Stimulated activated CD8-positive, alpha-beta memory T cell treated with anti-CD3 and anti-CD28 coated beads, Interleukin-12 subunit alpha, Interleukin-12 subunit beta, amount 100 ng/mL, for 24 hours (primary cell): ENCODE data around the gene MTCL1.

Experiments
- DNase-seq: peaks from one replicate; pipeline ENCODE4 v3.0.0-alpha.2; 2020; ENCODE audit errors: extremely low read depth

MTCL1 gene

DNA sequence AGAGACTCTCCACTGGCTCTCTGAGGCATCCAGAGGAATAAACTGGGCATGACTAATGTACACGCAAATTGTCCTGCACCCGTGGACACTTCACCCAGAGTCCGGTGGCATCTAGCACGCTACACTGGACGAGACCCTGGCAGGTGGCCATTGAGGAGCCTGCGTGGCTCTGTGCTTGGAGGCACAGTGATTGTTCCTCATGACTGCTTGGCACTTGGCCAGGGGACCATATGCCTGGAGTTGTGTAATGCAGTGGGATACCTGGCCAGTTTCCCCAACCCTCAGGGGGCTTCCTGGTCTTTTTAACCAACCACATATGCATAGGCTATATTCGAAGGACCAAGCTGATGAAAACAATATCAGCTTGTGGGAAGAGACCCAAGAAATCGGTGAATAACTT, 66.6 kb downstream of the MTCL1 start:
- DNase-seq: no peak

DNA sequence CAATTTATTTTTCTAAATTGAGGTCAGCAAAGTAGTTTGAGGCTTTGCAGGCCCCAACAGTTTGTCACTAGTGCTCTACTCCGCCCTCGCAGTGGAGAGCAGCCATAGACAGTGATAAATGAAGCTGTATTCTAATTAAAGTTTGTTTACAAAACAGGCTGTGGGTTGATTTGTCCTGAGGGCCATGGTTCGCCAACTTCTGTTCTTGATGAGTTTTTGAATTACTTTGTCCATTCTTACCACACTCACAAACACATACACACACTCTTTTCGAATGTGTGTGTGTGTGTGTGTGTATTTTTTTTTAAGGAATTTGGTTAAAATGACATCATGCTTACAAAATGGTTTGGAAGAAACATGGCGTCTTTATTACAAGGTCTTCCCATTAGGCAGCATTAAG, 68.6 kb downstream of the MTCL1 start:
- DNase-seq: no peak

DNA sequence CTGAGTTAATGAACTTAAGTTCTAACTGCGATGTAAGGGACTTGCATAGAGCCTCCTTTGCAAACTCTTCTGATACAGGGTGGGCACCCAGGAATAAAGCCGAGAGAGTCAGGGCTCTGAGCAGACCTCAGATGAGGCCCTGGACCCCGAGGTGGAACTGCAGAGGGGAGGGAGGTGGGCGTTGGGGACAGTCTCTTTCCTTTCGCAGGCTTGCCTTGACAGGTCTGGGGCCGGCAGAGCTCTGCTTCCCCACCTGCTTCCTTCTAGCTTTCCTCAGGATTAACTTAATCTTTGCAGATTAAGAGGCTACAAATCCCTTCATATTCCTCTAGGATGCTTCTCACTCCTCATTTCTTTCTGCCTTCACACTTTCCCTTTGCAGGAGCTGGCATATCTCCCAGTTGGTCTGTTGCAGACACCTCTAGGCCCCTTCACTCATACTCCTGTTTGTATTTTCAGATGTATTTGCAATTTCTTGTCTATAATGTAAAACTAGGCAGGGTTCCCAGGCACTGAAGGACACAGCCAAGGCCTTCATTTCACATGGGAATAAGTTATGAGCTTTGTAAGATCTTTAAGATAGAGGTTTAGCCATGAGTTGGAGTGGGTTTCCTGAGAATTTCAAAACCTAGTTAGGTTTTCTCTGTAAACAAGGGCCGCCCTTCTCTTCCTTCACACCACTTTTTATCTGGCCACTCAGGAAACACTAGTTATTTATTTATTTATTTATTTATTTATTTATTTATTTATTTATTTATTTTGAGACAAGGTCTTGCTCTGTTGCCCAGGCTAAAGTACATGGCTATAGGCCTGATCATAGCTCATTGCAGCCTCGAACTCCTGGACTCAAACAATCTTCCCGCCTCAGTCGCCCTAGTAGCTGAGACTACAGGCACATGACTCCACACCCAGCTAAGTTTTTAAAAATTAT, 70.9 kb downstream of the MTCL1 start:
- no peak for DNase-seq

DNA sequence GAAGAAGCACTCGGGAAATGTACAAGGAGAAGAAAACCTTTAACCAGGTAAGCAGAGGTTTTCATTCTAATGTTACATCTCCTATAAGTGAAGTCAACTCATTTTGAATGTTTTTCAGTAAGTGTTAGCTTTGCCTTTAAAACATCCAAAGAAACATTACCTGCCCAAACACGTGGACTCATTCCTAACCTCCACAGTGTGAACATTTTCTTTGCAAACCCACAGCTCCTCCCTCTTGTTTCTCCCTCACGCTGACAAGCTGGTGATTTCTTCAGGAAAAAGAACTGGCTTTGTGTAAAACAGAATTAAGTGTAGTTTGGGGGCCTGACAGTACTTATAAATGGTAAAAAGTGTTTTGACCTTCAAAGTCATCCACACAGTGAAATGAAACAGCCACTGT, 72.5 kb downstream of the MTCL1 start:
- DNase-seq: no peak

DNA sequence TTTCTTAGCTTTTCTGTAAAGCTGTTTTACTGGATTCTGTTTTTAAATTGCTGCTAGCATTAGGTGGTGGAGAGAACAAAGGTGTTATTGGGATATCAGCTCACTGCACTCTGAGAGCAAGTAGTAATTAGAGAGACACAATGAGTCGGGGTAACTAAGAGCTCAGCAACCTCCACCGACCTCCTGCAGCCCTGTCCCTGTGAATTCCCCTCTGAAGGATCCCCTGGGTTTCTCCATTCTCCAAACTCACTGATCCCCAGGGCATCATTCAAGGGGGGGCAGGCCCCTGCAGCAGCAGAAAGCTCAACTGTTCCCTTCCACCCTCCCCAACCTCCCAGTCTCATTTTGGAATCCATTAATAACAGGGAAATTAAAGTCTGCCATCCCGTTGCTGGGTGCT, 73.0 kb downstream of the MTCL1 start:
- no peak for DNase-seq

DNA sequence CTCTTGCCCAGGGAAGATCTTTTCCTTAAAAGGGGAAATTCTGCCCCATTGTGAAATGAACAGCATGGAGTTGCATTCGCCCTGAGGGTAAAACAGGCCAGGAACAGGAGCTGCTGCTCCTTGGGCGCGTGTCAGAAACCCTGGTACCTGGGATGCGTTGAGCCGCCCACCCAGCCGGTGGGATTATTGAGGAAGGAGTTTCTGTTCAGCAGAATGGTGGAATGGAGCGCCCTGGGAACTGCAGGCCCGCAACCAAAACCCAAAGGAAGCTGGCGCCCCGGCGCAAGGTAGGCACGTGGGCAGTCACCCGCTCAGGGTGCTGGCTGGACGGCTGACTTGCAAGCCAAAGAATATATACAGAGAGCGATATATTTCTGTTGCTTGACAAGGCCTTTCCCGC, 73.5 kb downstream of the MTCL1 start:
- DNase-seq: no peak

DNA sequence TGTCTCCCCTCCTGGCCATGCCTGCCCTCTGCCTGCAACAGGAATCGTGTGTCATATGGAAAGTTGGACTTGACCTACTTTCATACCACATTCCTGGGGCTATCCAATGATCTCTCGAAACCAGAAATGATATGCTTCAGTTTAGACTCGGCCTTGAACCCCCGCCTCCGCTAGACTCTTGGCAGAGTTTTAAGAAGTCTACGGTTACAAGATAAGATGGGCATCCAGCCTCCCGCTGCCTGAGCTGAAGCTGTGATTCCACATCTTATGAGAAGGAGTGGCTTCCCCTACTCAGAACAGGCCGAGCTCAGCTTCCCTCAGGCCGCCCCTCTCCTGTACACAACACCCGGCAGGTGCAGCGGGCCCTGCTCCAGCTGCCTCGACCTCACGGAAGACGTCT, 73.9 kb downstream of the MTCL1 start:
- DNase-seq: no peak

DNA sequence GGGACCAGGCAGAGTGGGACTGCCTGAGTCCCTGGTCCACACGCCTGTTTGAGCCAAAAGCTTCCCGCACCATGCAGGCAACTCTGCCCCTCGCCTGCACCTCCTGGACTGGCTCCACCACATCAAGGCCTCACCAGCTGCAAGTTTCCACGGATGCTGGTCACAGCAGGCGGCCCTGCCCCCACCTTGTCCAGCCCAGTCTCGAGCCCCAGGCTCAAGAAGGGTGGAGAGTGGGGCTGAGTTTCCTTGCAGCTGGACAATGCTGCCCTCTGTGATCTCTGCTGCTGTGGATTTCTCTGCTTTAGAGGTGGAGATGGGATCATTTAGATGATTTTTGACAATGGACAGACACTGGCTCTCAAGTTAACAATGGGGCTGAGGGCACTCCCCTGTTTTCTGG, 74.9 kb downstream of the MTCL1 start:
- no peak for DNase-seq

DNA sequence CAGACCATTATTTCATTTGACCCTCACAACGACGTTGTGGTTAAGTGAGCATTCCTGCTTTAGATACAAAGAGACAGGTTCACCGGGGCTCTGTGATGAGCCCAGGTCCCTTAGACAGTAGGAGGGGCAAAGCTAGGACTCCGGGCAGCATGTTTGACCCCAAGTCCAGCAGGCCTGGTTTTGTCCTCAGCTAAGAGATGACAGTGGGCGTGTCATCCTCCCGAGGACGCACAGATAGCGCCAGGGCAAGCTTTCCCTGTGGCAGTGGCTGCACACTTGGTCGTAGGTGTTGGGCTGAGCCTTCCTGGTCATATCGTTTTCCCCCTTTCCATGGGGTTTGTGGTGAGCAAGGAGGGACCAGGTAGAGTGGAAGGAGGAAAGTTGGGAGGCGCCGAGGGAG, 76.3 kb downstream of the MTCL1 start:
- DNase-seq: no peak

DNA sequence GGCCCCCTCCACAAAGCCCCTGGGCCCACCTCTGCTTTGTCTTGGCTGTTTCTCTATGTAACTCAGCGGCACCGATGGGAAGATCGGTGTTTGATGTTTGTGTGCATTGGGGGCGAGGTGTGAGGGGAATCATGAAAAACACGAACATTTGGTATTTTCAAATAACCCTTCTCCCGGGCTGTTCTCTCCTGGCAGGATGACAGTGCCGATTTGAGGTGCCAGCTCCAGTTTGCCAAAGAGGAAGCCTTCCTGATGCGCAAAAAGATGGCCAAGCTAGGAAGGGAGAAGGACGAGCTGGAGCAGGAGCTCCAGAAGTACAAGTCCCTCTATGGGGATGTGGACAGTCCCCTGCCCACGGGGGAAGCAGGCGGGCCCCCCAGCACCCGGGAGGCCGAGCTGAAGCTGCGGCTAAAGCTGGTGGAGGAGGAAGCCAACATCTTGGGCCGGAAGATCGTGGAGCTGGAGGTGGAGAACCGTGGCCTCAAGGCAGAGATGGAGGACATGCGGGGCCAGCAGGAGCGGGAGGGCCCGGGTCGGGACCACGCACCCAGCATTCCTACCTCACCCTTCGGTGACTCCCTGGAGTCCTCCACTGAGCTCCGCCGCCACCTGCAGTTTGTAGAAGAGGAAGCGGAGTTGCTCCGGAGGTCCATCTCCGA, 78.1 kb downstream of the MTCL1 start:
- no peak for DNase-seq

DNA sequence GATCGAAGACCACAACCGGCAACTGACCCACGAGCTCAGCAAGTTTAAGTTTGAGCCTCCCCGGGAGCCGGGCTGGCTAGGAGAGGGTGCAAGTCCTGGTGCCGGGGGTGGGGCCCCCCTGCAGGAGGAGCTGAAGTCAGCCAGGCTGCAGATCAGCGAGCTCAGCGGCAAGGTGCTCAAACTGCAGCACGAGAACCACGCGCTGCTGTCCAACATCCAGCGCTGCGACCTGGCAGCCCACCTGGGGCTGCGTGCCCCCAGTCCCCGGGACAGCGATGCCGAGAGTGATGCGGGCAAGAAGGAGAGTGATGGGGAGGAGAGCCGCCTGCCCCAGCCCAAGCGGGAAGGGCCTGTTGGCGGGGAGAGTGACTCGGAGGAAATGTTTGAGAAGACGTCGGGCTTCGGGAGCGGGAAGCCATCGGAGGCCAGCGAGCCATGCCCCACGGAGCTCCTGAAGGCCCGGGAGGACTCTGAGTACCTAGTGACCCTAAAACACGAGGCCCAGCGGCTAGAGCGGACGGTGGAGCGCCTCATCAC, 78.7 kb downstream of the MTCL1 start:
- no peak for DNase-seq

DNA sequence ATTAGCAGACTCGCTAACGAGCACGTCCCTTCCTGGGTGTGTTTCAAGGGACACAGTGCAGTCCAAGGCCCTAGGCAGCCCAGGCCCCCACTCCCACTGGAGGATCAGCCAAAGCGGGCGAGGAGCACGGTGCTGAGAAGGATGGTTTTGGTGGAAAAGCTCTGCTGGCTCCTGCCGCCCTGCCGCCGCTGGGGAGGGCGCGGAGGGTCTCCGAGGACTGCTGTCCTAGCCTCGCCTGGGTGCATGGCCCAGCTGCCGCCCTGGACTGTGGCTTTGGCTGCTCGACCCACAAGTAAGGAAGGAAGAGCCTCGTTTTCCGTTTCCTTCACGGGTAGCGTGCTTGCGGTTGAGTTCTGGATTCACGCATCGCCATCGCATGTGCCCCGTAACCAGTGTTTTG, 79.9 kb downstream of the MTCL1 start:
- no peak for DNase-seq

DNA sequence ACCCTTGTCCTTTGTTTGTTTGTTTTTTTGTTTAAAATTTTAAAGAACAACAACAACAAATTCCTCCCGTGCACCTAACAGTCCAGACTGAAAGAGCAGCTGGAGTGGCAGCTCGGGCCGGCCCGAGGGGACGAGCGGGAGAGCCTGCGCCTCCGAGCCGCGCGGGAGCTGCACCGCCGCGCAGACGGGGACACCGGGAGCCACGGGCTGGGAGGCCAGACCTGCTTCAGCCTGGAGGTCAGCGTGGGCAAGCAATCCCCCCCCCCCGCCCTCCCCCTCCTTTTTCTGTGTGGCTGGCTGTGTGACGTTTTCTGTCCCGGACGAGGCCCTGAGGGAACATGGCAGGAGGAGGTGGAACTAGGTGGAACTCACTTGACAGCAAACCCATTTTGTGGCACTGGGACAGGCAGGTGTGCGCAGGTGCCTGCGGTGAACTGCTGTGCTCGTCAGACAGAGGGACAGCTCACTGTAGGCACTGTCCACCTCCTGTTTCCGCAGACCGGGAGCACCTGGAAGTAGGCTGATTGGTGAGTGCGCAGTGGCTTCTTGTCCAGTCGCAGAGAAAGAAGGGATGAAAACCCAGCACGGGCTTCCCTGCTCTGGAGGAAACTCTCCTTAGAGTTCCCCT, 80.6 kb downstream of the MTCL1 start:
- no peak for DNase-seq

DNA sequence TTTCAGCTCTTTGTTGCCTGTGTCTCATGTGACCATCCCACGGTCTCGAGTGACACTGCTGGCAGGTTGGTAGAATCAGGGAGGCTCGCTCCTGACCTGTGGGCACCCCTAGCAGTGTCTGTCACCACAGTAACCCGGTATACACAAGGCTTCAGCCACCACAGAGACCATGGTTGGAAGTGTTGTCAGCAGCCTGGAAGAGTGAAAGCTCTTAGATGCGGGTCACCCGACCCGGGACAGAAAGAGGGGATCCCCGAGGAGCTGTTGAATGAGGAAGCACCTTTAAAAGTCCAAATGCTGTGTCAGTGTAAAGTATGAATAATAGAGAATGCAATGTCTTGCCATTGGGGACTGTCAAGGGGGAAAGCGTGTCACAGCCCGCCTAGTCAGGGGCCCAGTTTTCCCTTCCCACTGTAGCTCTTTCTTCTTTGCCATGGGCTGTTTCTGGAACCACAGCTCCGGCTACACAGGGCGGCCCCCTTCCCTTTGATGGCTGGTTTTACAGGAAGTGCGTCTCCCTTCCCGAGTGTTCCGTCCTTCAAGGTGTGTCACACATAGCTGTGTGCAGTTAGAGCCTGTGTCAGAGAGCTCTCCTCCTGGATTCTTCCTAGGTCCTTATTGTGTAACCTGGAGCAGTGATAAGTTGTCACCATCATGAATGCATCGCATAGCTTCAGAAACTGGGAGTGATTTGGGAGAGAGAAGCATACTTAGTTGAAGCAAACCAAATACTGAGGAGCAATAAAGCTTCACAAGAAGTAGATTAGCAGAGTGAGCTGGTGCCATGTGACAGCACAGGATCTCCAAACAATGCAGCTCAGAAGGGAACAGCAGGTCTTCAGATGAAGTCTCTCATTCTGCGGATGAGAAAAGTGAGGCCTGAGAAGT, 81.4 kb downstream of the MTCL1 start:
- no peak for DNase-seq

DNA sequence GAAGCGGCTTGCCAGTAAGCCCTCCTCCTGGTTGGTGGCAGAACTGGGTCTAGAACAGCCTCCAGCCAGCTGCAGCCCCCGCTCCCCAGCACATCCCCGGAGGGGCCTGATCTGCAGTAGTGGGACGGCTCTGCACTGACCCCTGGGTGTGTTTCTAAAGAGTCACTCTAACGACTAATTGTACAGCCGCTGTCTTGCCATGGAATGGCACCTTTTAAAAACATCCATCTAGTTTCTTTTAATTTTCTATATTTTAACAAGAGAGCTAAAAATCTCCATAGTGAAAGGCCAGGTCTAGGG, 82.0 kb downstream of the MTCL1 start:
- DNase-seq: no peak

DNA sequence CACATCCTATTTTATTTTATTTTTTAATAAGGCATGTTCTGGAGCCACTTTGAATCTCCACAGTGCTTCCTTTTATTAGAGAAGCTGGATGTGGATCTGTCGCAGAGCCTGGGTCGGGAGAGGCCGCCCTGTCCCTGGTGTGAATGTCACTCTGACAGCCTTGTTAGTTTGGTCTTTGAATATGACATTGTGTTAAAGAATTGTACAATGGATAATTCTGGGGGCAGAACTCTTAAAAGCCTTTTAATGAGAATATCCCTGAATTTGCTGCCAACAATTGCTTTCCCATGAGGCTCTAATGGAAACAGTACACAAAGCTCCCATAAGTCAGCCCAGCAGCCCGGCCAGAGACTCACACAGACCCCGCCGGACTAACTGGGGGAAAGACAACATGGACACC, 82.4 kb downstream of the MTCL1 start:
- DNase-seq: no peak

DNA sequence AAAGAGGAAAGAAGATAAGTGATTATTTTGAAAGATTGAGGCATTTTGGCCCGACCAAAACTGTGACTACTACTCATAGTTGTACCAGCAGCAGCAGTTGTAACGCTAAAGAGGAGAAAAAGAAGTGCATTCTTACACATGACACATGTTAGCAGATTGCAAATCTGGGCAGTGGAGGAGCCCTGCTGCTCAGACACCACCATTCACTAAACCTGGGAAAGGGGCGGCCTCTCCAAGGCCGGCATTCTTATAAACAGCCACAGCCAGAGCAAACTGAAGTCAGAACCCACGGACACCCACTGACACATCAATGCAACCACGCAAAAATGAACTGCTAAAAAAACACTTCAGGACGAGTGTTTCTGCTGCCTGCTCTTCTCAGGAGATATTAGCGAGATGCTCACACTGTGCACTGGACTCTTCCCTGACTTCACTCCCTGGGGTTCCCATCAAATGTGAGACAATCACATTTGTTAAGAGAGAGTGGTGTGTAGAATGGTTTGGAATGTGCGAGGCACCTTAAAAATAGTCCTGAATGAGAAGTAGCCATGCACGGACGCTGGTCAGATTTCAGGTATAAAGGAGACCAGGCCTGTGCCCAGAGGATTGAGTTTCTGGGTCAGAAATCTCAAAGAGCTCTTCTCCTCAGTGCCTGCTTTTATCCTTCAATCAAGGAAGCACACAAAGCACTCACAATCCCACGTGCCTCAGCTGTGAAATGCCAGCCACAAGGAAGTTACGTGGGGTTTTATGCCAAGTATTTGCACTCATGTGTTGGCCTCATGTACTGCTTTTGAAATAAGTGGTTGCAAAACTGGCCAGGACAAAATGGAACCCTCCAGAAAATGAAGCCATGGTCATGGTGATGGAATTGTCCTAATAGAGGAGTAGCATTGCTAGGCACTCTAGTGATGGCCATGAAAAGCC, 83.4 kb downstream of the MTCL1 start:
- DNase-seq: no peak

DNA sequence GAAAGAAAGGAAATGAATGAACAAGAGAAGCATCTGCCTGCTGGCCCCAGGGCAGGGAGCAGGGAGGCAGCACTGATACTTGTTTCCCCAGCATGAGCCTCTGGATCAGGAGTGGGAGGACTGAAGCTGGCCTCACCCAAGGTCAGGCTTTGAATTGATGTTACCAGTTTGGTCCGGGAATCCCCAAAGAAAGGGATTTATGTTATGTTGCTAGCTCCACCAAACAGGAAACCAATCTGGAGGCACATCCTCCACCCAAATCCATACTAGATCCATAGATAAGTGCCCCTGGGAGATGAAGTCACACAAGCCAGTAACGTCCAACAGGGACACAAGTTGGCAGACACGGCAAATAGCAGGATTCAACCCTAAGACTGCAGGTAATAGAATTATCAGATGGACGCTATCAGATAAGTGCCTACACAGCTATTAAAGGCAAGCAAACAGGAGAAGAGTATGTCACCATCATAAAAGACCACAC, 85.9 kb downstream of the MTCL1 start:
- DNase-seq: no peak

DNA sequence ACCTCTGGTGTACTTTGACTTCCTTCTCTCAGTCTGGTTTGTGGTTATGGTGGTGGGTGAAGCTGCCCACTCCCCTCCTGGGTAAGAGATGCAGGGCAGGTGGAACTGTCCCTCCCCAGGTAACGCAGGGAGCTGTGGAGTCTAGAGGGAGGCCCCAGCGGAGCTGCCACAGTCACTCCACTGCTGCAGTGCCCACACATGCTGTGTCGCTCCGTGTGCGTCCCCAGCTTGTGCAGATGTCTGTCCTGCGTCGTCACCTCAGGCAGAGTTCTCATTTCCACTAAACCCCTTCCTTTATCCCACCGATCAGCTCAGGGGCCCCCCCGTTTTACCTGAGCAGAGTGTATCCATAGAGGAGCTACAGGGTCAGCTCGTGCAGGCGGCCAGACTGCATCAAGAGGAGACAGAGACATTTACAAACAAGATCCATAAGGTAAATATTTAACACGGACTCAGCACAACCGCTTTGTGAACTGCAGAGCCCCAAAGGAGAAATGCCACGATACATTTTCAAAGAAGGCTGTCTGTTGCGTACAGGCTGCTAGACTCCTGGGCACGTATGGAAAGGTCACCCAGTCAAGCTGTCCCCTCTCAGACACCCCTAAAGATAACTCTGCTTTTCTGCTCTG, 87.4 kb downstream of the MTCL1 start:
- no peak for DNase-seq
